ENCODE data around the gene PIK3C2A. TPM values are rescaled to one million over a fixed set of nuclear protein-coding genes. Genes with fewer than 3 reads are reported as not detected.

PIK3C2A gene
- total and polyA plus RNA-seq, 2 of the 8 experiments (the other 6 are each of a cell fraction or from before 2014, with no cell fraction given) = 20.1 to 127 TPM

- TF ChIP-seq CREB1 (IDR thresholded peaks at IDR 0.05) (no peak), USF2 (IDR thresholded peaks at IDR 0.05; ENCODE audit: low read length) (no peak), TAF1 (IDR thresholded peaks at IDR 0.05; ENCODE audit: low read depth, low read length) (no peak), TAF7 (optimal IDR thresholded peaks at IDR 0.05; ENCODE audit: borderline replicate concordance, low read depth, low read length) (no peak), ATF2 (IDR thresholded peaks at IDR 0.05; ENCODE audit: low read length) (no peak)
Measured at GRCh38 chr11:17238377-17238776, 30.6 kb upstream of the PIK3C2A start (continued).

Data from H1 (cell line).